Loucy (cell line): ENCODE measurements around the gene PLIN4.

ENCODE experiments used
- H2AFZ ChIP-seq: fragments of 200-600 bp; sonication (generic); 2 replicates; pipeline ENCODE4 v1.6.0; 2016; ENCODE audit warnings: antibody characterized with exemption, mild to moderate bottlenecking, low read length, moderate library complexity
- H3F3A ChIP-seq: fragments of 200-600 bp; 2 replicates; pipeline ENCODE4 v1.6.0; 2016; ENCODE audit warnings: antibody characterized with exemption, low read depth, mild to moderate bottlenecking
- H3K27me3 ChIP-seq: fragments of 200-600 bp; sonication (generic); 2 replicates; pipeline ENCODE4 v1.6.1; 2014; ENCODE audit warnings: low read length, mild to moderate bottlenecking; ENCODE audit not compliant: insufficient read depth, poor library complexity, severe bottlenecking
- H3K36me3 ChIP-seq: fragments of 200-600 bp; sonication (generic); 2 replicates; pipeline ENCODE4 v1.6.1; 2016; ENCODE audit warnings: low read length; ENCODE audit not compliant: insufficient read depth
- H3K4me1 ChIP-seq: fragments of 200-600 bp; sonication (generic); 2 replicates; pipeline ENCODE4 v1.5.1; 2014; ENCODE audit warnings: low read length, mild to moderate bottlenecking; ENCODE audit not compliant: insufficient read depth, poor library complexity, severe bottlenecking
- H3K4me2 ChIP-seq: fragments of 200-600 bp; sonication (generic); 2 replicates; pipeline ENCODE4 v1.6.0; 2014; ENCODE audit warnings: antibody characterized with exemption, low read length, low read depth, mild to moderate bottlenecking; ENCODE audit not compliant: poor library complexity, severe bottlenecking
- H3K4me3 ChIP-seq: fragments of 200-600 bp; sonication (generic); 2 replicates; pipeline ENCODE4 v1.5.1; 2014; ENCODE audit warnings: low read length, mild to moderate bottlenecking, mixed read lengths; ENCODE audit not compliant: poor library complexity, severe bottlenecking
- H3K79me2 ChIP-seq: fragments of 200-600 bp; sonication (generic); 2 replicates; pipeline ENCODE4 v1.6.1; 2014; ENCODE audit warnings: low read length; ENCODE audit not compliant: insufficient read depth
- H3K9ac ChIP-seq: fragments of 200-600 bp; sonication (generic); 2 replicates; pipeline ENCODE4 v1.6.0; 2014; ENCODE audit warnings: mild to moderate bottlenecking, low read depth, low read length, moderate library complexity; ENCODE audit not compliant: poor library complexity, severe bottlenecking
- H3K9me2 ChIP-seq: fragments of 200-600 bp; sonication (generic); replicated peaks from 2 replicates; pipeline ENCODE4 v1.6.1; 2016; ENCODE audit warnings: low read depth, low read length, mixed read lengths
- H3K9me3 ChIP-seq: fragments of 200-600 bp; sonication (generic); 2 replicates; pipeline ENCODE4 v1.6.1; 2014; ENCODE audit warnings: mild to moderate bottlenecking, antibody characterized with exemption, low read length, low read depth; ENCODE audit not compliant: insufficient read depth
- H4K20me1 ChIP-seq: fragments of 200-600 bp; sonication (generic); 2 replicates; pipeline ENCODE4 v1.6.0; 2014; ENCODE audit warnings: antibody characterized with exemption, low read length, mild to moderate bottlenecking; ENCODE audit not compliant: insufficient read depth, poor library complexity, severe bottlenecking
- EZH2phosphoT487 ChIP-seq: fragments of 200-600 bp; IDR thresholded peaks from 2 replicates; pipeline ENCODE4 v1.6.1; 2018; ENCODE audit warnings: antibody characterized with exemption, mild to moderate bottlenecking, moderate library complexity, borderline replicate concordance
- TF ChIP-seq, protein P1 (sequence below): fragments of 200-600 bp; sonication (generic); conservative IDR thresholded peaks from 2 replicates; pipeline ENCODE4 v1.5.1; 2014; ENCODE audit warnings: mild to moderate bottlenecking, antibody characterized with exemption, low read length

The PLIN4 gene

GRCh38 chr19:4488496-4488895, 29.8 kb downstream of the PLIN4 start:
- no peak overlapping the region for H2AFZ ChIP-seq
- H3F3A ChIP-seq = no peaks in the 10 kb centered on the region
- H3K4me3 ChIP-seq = no peak overlapping the region
- no peaks in the 10 kb centered on the region for H3K4me1 ChIP-seq
- no peaks in the 10 kb centered on the region for H4K20me1 ChIP-seq
- TF ChIP-seq, protein P1, sequence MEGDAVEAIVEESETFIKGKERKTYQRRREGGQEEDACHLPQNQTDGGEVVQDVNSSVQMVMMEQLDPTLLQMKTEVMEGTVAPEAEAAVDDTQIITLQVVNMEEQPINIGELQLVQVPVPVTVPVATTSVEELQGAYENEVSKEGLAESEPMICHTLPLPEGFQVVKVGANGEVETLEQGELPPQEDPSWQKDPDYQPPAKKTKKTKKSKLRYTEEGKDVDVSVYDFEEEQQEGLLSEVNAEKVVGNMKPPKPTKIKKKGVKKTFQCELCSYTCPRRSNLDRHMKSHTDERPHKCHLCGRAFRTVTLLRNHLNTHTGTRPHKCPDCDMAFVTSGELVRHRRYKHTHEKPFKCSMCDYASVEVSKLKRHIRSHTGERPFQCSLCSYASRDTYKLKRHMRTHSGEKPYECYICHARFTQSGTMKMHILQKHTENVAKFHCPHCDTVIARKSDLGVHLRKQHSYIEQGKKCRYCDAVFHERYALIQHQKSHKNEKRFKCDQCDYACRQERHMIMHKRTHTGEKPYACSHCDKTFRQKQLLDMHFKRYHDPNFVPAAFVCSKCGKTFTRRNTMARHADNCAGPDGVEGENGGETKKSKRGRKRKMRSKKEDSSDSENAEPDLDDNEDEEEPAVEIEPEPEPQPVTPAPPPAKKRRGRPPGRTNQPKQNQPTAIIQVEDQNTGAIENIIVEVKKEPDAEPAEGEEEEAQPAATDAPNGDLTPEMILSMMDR = no peak
- TF ChIP-seq EZH2phosphoT487 = no peak
- H3K4me2 ChIP-seq = no peak overlapping the region
- H3K36me3 ChIP-seq = peaks cover 32% of the 10 kb centered on the region; the same call in 1 of the 2 replicates
- H3K9ac ChIP-seq = no peak overlapping the region
- H3K27me3 ChIP-seq = no peaks in the 10 kb centered on the region
- H3K9me2 ChIP-seq = no peaks in the 10 kb centered on the region
- no peaks in the 10 kb centered on the region for H3K9me3 ChIP-seq
- no peaks in the 10 kb centered on the region for H3K79me2 ChIP-seq

DNA sequence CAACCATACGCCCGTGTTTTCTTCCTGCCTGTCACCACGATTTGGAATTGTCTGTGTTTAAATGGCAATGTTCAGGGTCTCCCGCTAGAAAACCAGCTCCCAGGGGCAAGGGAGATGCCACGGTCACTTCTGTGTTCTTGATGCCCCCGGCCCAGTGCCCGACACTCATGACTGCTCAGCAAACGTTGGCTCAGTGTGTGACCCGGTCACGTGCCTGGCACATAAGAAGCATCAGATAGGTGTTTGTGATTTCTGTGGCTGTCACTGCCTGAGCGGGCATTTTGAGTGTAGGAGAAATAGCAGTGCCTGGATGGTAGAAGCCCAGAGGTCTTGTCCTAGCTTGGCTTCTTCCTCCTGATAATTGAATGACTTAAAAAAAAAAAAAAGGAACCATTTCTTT, 30.7 kb downstream of the PLIN4 start:
- Histone ChIP-seq H3K4me1 (no peaks in the 10 kb centered on the region), H3K36me3 (peaks cover 23% of the 10 kb centered on the region; the same call in 1 of the 2 replicates), H3K9me2 (no peaks in the 10 kb centered on the region), H4K20me1 (no peaks in the 10 kb centered on the region), H3K4me3 (no peak overlapping the region), H3K79me2 (no peaks in the 10 kb centered on the region), H3K4me2 (no peak overlapping the region), H2AFZ (no peak overlapping the region), H3K9ac (no peak overlapping the region), H3K27me3 (no peaks in the 10 kb centered on the region), H3K9me3 (no peaks in the 10 kb centered on the region), H3F3A (no peaks in the 10 kb centered on the region)
- TF ChIP-seq, protein P1 = no peak
- TF ChIP-seq EZH2phosphoT487 = no peak

DNA sequence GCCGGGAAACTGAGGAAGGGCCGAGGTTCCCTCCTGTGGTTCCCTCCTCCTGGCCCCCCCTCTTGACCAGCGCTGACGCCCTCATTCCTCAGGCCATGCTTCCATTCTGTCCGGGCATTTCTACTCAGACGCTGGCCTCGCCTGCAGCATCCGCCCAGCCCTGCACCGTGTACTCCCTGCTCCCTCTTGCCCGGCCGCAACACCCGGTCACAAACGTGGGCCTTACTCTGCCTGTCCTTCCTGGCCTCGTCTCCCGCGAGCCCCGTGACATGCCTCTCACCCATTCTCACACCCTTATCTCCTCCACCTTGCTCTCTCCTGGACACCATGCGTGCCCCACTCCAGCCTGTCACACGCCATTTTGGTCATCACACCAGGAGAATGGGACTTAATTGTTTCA, 34.9 kb downstream of the PLIN4 start:
- H3F3A ChIP-seq = no peaks in the 10 kb centered on the region
- no peaks in the 10 kb centered on the region for H3K79me2 ChIP-seq
- H3K9me3 ChIP-seq = no peaks in the 10 kb centered on the region
- H3K9me2 ChIP-seq = no peaks in the 10 kb centered on the region
- no peaks in the 10 kb centered on the region for H4K20me1 ChIP-seq
- H2AFZ ChIP-seq = no peak overlapping the region
- H3K4me2 ChIP-seq = no peak overlapping the region
- H3K36me3 ChIP-seq = peaks cover 3% of the 10 kb centered on the region; the same call in 1 of the 2 replicates
- no peak overlapping the region for H3K9ac ChIP-seq
- H3K4me3 ChIP-seq = no peak overlapping the region
- no peak for TF ChIP-seq EZH2phosphoT487
- TF ChIP-seq, protein P1 = no peak
- no peaks in the 10 kb centered on the region for H3K27me3 ChIP-seq
- no peaks in the 10 kb centered on the region for H3K4me1 ChIP-seq
